Keratinocyte (primary cell): ENCODE data around the gene TREH.

Source experiments
- CTCF ChIP-seq, 3 experiments: IDR thresholded peaks in 1 of 3; conservative IDR thresholded peaks in 1 of 3; optimal IDR thresholded peaks in 1 of 3; 2 replicates in 2 of 3; 3 replicates in 1 of 3; pipeline versions ENCODE3 to v1.5.1; 2011; ENCODE audit warnings: low read length in 3 of 3, mild to moderate bottlenecking in 3 of 3, moderate library complexity in 2 of 3, control low read depth in 1 of 3, inconsistent platforms in 1 of 3; ENCODE audit not compliant: insufficient read depth in 2 of 3; ENCODE audit errors: extremely low read depth in 1 of 3
- EZH2 ChIP-seq: IDR thresholded peaks from one replicate; pipeline ENCODE4 v1.6.1; 2012; ENCODE audit warnings: inconsistent platforms, mild to moderate bottlenecking, low read length, moderate library complexity

GRCh38 chr11:118628432-118628831, 51.0 kb downstream of the TREH start:
- TF ChIP-seq EZH2 = no peak
- TF ChIP-seq CTCF (optimal IDR thresholded peaks at IDR 0.05 in 1 of 3, IDR thresholded peaks at IDR 0.05 in 1 of 3, conservative IDR thresholded peaks at IDR 0.05 in 1 of 3; ENCODE audit: extremely low read depth in 1 of 3, insufficient read depth in 2 of 3, low read length in 3 of 3) = no peak
